ENCODE data around the gene DCDC2. TPM values are rescaled to one million over a fixed set of nuclear protein-coding genes. Genes with fewer than 3 reads are reported as not detected.

Gene DCDC2
- total and polyA plus RNA-seq, 2 donors (not counting 1 experiment from before 2014, with no cell fraction given), result not detected

DNA sequence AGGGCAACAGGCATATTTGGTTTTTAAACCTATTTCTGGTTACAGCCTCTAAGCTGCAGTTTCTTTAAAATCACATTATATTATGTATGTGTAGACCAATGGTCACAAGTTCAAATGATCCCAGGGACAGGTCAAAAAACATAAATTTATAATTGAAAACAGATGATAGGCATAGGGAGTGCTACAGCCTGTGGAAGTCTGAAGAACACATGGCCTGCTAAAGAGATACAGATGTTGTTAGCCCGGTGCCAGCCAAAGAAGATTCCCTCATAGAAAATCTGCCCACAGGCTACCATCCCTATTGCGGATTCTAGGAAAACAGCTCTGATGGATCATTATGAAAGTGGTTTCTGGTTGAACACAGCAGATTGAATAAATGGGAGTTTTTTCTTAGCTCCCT lies 166.5 kb downstream of the DCDC2 start:
- no peak for TF ChIP-seq CTCF (IDR thresholded peaks at IDR 0.05)
- no peak for TF ChIP-seq EZH2 (IDR thresholded peaks at IDR 0.05; ENCODE audit: borderline replicate concordance, insufficient read depth, low read depth, low read length, poor library complexity, severe bottlenecking)
- POLR2A ChIA-PET, result no interaction called here

DNA sequence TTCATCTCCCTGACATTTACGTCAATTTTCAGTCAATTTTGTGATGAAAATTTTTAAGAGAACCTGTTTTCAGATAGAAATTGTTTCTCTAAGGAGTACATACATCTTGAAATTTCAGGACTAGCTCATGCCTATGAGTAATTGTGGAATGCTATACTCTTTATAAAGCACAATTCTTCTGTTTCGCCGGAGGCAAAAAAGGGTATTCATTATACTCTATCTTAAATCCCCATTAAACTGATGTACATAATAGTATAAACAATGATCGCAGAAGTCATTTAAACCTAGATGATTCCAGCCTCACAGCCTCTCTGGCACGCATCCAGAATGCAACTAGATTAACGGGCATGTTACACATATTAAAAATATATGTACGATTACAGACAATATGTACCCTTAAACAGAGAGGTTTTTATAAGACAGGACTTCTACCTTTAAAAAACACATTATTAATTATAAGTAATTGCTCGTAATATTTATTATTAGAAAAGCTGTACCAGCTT lies 169.2 kb downstream of the DCDC2 start:
- no peak overlapping the region for H3K4me3 ChIP-seq (ENCODE audit: control extremely low read depth in 1 of 5, extremely low read depth in 1 of 5, insufficient read depth in 1 of 5, low read depth in 2 of 5, low read length in 4 of 5)
- no peaks in the 10 kb centered on the region for H3K79me2 ChIP-seq (ENCODE audit: control insufficient read depth, insufficient read depth, low read length)
- no peaks in the 10 kb centered on the region for H3K36me3 ChIP-seq (replicated peaks in 1 of 2; ENCODE audit: control extremely low read depth in 1 of 2, control insufficient read depth in 1 of 2, extremely low read depth in 1 of 2, insufficient read depth in 2 of 2, low read length in 1 of 2)
- H3K9me3 ChIP-seq (ENCODE audit: control extremely low read depth in 1 of 3, control insufficient read depth in 2 of 3, insufficient read depth in 1 of 3, low read length in 2 of 3), result no peaks in the 10 kb centered on the region
- H3K27me3 Mint-ChIP-seq, result peaks cover 18% of the 10 kb centered on the region
- H3K9ac ChIP-seq (ENCODE audit: low read length), result no peak overlapping the region
- H3K9me3 Mint-ChIP-seq (ENCODE audit: insufficient read depth), result no peaks in the 10 kb centered on the region
- peaks cover 0 to 4% (median 0%) of the 10 kb centered on the region in 4 experiments for H3K27me3 ChIP-seq (replicated peaks in 1 of 4; ENCODE audit: control extremely low read depth in 1 of 4, control insufficient read depth in 3 of 4, insufficient read depth in 4 of 4, low read length in 3 of 4)
- H2AFZ ChIP-seq (ENCODE audit: insufficient read depth, low read depth, low read length, poor library complexity, severe bottlenecking), result no peak overlapping the region
- TF ChIP-seq CTCF (IDR thresholded peaks at IDR 0.05), result no peak
- TF ChIP-seq EZH2 (IDR thresholded peaks at IDR 0.05; ENCODE audit: borderline replicate concordance, insufficient read depth, low read depth, low read length, poor library complexity, severe bottlenecking), result no peak
- WGBS (ENCODE audit: insufficient coverage), result no CpG with 5 or more reads among the region's 8 CpGs
- DNase-seq (no peak), ATAC-seq (ENCODE audit: low read depth) (no peak)
- no peak overlapping the region for H3K27ac ChIP-seq (ENCODE audit: low read length in 2 of 2)
- no peak overlapping the region for H3K4me3 Mint-ChIP-seq
- no peak overlapping the region for H3K27ac Mint-ChIP-seq
- POLR2A ChIA-PET, result no interaction called here
- CTCF ChIA-PET, result no interaction called here
- H3K4me1 ChIP-seq (ENCODE audit: control insufficient read depth in 2 of 2, insufficient read depth in 2 of 2, low read length in 2 of 2), result no peaks in the 10 kb centered on the region
- intact Hi-C loops (cut with micrococcal nuclease), result no loop called here
- no peaks in the 10 kb centered on the region for H3K4me1 Mint-ChIP-seq
- H3K4me2 ChIP-seq (replicated peaks; ENCODE audit: low read depth, low read length, poor library complexity, severe bottlenecking), result no peak overlapping the region
- no peaks in the 10 kb centered on the region for H4K20me1 ChIP-seq (ENCODE audit: control insufficient read depth, insufficient read depth, low read length, poor library complexity, severe bottlenecking)

More for the DNA sequence above, 166.5 kb downstream of the DCDC2 start:
- H3K36me3 ChIP-seq (replicated peaks in 1 of 2; ENCODE audit: control extremely low read depth in 1 of 2, control insufficient read depth in 1 of 2, extremely low read depth in 1 of 2, insufficient read depth in 2 of 2, low read length in 1 of 2), result no peaks in the 10 kb centered on the region
- no peak overlapping the region for H3K4me2 ChIP-seq (replicated peaks; ENCODE audit: low read depth, low read length, poor library complexity, severe bottlenecking)
- H3K27ac ChIP-seq (ENCODE audit: low read length in 2 of 2), result no peak overlapping the region
- no peak overlapping the region for H3K4me3 ChIP-seq (ENCODE audit: control extremely low read depth in 1 of 5, extremely low read depth in 1 of 5, insufficient read depth in 1 of 5, low read depth in 2 of 5, low read length in 4 of 5)
- H3K9me3 ChIP-seq (ENCODE audit: control extremely low read depth in 1 of 3, control insufficient read depth in 2 of 3, insufficient read depth in 1 of 3, low read length in 2 of 3), result no peaks in the 10 kb centered on the region
- H3K27me3 ChIP-seq (replicated peaks in 1 of 4; ENCODE audit: control extremely low read depth in 1 of 4, control insufficient read depth in 3 of 4, insufficient read depth in 4 of 4, low read length in 3 of 4), result peaks cover 0 to 4% (median 0%) of the 10 kb centered on the region in 4 experiments
- no peak overlapping the region for H3K4me3 Mint-ChIP-seq
- H3K9me3 Mint-ChIP-seq (ENCODE audit: insufficient read depth), result no peaks in the 10 kb centered on the region
- intact Hi-C loops (cut with micrococcal nuclease), result no loop called here
- H4K20me1 ChIP-seq (ENCODE audit: control insufficient read depth, insufficient read depth, low read length, poor library complexity, severe bottlenecking), result no peaks in the 10 kb centered on the region
- DNase-seq (no peak), ATAC-seq (ENCODE audit: low read depth) (no peak)
- H3K79me2 ChIP-seq (ENCODE audit: control insufficient read depth, insufficient read depth, low read length), result no peaks in the 10 kb centered on the region
- H3K4me1 ChIP-seq (ENCODE audit: control insufficient read depth in 2 of 2, insufficient read depth in 2 of 2, low read length in 2 of 2), result no peaks in the 10 kb centered on the region
- no CpG with 5 or more reads among the region's 2 CpGs for WGBS (ENCODE audit: insufficient coverage)
- H3K27ac Mint-ChIP-seq, result no peak overlapping the region
- no peaks in the 10 kb centered on the region for H3K4me1 Mint-ChIP-seq
- CTCF ChIA-PET, result no interaction called here
- no peak overlapping the region for H2AFZ ChIP-seq (ENCODE audit: insufficient read depth, low read depth, low read length, poor library complexity, severe bottlenecking)
- peaks cover 24% of the 10 kb centered on the region for H3K27me3 Mint-ChIP-seq
- H3K9ac ChIP-seq (ENCODE audit: low read length), result no peak overlapping the region
